Bronchial epithelial cell (primary cell): Measurements from ENCODE around the gene PCDHB12. TPM values are rescaled to one million over a fixed set of nuclear protein-coding genes. Genes with fewer than 3 reads are reported as not detected.
"Not testable (repeated sequence)": the region's sequence is repeated elsewhere in the genome, so short reads cannot be mapped to it uniquely, and the experiment has no call there.

ENCODE experiments used
- DNase-seq: peaks from one replicate; pipeline ENCODE4 v3.0.0-alpha.2; 2010; ENCODE audit warnings: low read depth
- FAIRE-seq: peaks from 2 replicates; lab custom pipeline; 2011; peaks lifted over from hg19 to GRCh38; lab: Jason Lieb, UNC
- H3K27me3 ChIP-seq: 2 replicates; pipeline ENCODE4 v1.5.1; 2011; ENCODE audit warnings: low read length; ENCODE audit not compliant: control insufficient read depth, insufficient read depth
- H3K36me3 ChIP-seq: 2 replicates; pipeline ENCODE4 v1.5.1; 2011; ENCODE audit warnings: low read length; ENCODE audit not compliant: control insufficient read depth, insufficient read depth
- H3K4me3 ChIP-seq: 2 replicates; pipeline ENCODE4 v1.5.1; 2011; ENCODE audit warnings: mild to moderate bottlenecking, low read depth, low read length, control low read depth
- total RNA-seq: library from RNA; depleted of rRNA; stranded (reverse); fragments of >200 nt; gene quantifications from 2 replicates; pipeline ENCODE4 v1.2.1, GENCODE V29; 2014
- TF ChIP-seq, protein P1 (sequence below): IDR thresholded peaks from 2 replicates; pipeline ENCODE4 v1.5.1; 2011; ENCODE audit warnings: mild to moderate bottlenecking, moderate library complexity, low read length, control low read depth, inconsistent platforms; ENCODE audit not compliant: insufficient read depth, severe bottlenecking

PCDHB12 gene
- total RNA-seq, 1 donor from 2014 or later, result not detected

DNA sequence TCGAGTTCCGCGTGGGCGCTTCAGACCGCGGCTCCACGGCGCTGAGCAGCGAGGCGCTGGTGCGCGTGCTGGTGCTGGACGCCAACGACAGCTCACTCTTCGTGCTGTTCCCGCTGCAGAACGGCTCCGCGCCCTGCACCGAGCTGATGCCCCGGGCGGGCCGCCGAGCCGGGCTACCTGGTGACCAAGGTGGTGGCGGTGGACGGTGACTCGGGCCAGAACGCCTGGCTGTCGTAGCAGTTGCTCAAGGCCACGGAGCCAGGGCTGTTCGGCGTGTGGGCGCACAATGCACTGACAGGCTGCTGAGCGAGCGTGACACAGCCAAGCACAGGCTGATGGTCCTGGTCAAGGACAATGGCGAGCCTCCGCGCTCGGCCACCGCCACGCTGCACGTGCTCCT, 33.0 kb downstream of the PCDHB12 start:
- no peak for FAIRE-seq
- TF ChIP-seq, protein P1, sequence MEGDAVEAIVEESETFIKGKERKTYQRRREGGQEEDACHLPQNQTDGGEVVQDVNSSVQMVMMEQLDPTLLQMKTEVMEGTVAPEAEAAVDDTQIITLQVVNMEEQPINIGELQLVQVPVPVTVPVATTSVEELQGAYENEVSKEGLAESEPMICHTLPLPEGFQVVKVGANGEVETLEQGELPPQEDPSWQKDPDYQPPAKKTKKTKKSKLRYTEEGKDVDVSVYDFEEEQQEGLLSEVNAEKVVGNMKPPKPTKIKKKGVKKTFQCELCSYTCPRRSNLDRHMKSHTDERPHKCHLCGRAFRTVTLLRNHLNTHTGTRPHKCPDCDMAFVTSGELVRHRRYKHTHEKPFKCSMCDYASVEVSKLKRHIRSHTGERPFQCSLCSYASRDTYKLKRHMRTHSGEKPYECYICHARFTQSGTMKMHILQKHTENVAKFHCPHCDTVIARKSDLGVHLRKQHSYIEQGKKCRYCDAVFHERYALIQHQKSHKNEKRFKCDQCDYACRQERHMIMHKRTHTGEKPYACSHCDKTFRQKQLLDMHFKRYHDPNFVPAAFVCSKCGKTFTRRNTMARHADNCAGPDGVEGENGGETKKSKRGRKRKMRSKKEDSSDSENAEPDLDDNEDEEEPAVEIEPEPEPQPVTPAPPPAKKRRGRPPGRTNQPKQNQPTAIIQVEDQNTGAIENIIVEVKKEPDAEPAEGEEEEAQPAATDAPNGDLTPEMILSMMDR, result no peak
- Histone ChIP-seq H3K27me3 (no peaks in the 10 kb centered on the region), H3K4me3 (no peak overlapping the region), H3K36me3 (no peaks in the 10 kb centered on the region)
- DNase-seq, result no peak

GRCh38 chr5:141245250-141245717, 36.8 kb downstream of the PCDHB12 start, which contains the start of gene PCDHB15:
TSS of gene PCDHB15 (plus strand) at chr5:141245395. CDS start at chr5:141245579, 184 bp downstream.
- no peak for DNase-seq
- no peak for FAIRE-seq
- Histone ChIP-seq H3K36me3 (no peaks in the 10 kb centered on the region), H3K27me3 (no peaks in the 10 kb centered on the region), H3K4me3 (no peak within 1 kb of the TSS)
- TF ChIP-seq, protein P1, result no peak

DNA sequence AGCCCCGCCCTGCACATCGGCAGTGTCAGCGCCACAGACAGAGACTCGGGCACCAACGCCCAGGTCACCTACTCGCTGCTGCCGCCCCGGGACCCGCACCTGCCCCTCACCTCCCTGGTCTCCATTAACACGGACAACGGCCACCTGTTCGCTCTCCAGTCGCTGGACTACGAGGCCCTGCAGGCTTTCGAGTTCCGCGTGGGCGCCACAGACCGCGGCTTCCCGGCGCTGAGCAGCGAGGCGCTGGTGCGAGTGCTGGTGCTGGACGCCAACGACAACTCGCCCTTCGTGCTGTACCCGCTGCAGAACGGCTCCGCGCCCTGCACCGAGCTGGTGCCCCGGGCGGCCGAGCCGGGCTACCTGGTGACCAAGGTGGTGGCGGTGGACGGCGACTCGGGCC, 38.5 kb downstream of the PCDHB12 start:
- not testable (repeated sequence) for H3K36me3 ChIP-seq, FAIRE-seq, H3K27me3 ChIP-seq, H3K4me3 ChIP-seq, DNase-seq

DNA sequence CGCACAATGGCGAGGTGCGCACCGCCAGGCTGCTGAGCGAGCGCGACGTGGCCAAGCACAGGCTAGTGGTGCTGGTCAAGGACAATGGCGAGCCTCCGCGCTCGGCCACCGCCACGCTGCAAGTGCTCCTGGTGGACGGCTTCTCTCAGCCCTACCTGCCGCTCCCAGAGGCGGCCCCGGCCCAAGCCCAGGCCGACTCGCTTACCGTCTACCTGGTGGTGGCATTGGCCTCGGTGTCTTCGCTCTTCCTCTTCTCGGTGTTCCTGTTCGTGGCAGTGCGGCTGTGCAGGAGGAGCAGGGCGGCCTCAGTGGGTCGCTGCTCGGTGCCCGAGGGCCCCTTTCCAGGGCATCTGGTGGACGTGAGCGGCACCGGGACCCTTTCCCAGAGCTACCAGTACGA, 38.9 kb downstream of the PCDHB12 start:
- not testable (repeated sequence) for H3K36me3 ChIP-seq, H3K27me3 ChIP-seq, DNase-seq, H3K4me3 ChIP-seq, FAIRE-seq

DNA sequence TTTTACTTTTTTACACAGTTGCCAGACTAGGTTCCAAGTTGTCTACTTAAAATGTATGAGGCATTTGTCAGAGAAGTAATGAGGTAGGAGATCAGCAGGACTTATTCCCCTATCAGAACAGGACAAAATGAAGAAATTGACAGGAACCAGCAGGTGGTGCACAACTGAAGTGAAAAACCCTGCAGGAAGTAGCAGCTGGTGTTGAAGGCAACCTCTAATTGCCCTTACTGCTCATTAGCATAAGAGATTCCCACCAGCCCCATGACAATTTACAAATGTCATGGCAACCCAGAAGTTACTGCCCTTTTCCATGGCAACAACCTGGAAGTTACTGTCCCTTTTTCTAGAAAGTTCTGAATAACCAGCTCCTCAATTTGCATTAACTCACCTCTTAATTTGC, 42.1 kb downstream of the PCDHB12 start:
- no peaks in the 10 kb centered on the region for H3K27me3 ChIP-seq
- TF ChIP-seq, protein P1, result no peak
- no peak for DNase-seq
- no peaks in the 10 kb centered on the region for H3K36me3 ChIP-seq
- FAIRE-seq, result no peak
- no peak overlapping the region for H3K4me3 ChIP-seq

- no peaks in the 10 kb centered on the region for H3K36me3 ChIP-seq
- FAIRE-seq (no peak), DNase-seq (no peak)
- no peaks in the 10 kb centered on the region for H3K27me3 ChIP-seq
- TF ChIP-seq, protein P1, result no peak
- H3K4me3 ChIP-seq, result no peak overlapping the region
Observed at GRCh38 chr5:141258464-141258863, 49.9 kb downstream of the PCDHB12 start.

DNA sequence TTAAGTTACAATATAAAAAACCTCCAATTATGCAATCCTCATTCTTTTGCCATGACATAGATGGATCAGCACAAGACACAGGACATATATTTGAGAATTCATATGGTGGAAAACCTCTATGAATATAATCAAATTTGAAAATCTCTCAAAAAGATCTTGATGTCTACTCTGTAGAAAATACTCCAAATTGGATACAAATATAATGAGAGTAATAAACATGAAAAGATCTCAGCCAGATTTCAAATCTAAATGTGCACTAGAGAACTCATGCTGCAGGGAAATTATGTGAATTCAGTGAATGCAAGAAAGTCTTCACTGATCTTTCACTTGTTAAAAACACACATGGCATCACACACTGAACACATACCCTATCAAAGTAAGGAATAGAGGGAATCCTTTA, 50.4 kb downstream of the PCDHB12 start:
- H3K27me3 ChIP-seq, result no peaks in the 10 kb centered on the region
- TF ChIP-seq, protein P1, result no peak
- no peaks in the 10 kb centered on the region for H3K36me3 ChIP-seq
- H3K4me3 ChIP-seq, result no peak overlapping the region
- no peak for FAIRE-seq
- DNase-seq, result no peak
